ENCODE measurements around the gene WNT9B.

Gene WNT9B

GRCh38 chr17:46815474-46816353, 35.7 kb upstream of the WNT9B start:
- Histone ChIP-seq H3K27ac (ENCODE audit: low read length) (no peak overlapping the region), H3K27me3 (ENCODE audit: control insufficient read depth in 1 of 2, insufficient read depth in 2 of 2, low read length in 2 of 2) (peaks cover 51 to 59% of the 10 kb centered on the region in 2 donors), H3K9me3 (ENCODE audit: control insufficient read depth in 2 of 2, low read length in 2 of 2) (no peaks in the 10 kb centered on the region), H3K36me3 (ENCODE audit: control insufficient read depth in 2 of 2, insufficient read depth in 2 of 2, low read length in 2 of 2) (no peaks in the 10 kb centered on the region), H3K9ac (ENCODE audit: low read length in 2 of 2) (no peak overlapping the region), H3K4me3 (ENCODE audit: low read length in 2 of 2) (no peak overlapping the region), H3K4me1 (ENCODE audit: control insufficient read depth, insufficient read depth, low read length) (peaks cover 20% of the 10 kb centered on the region)

- Histone ChIP-seq H3K36me3 (ENCODE audit: control insufficient read depth in 2 of 2, insufficient read depth in 2 of 2, low read length in 2 of 2) (no peaks in the 10 kb centered on the region), H3K9me3 (ENCODE audit: control insufficient read depth in 2 of 2, low read length in 2 of 2) (peaks cover 0 to 3% of the 10 kb centered on the region in 2 donors), H3K27ac (ENCODE audit: low read length) (no peak overlapping the region), H3K4me3 (ENCODE audit: low read length in 2 of 2) (no peak overlapping the region), H3K27me3 (ENCODE audit: control insufficient read depth in 1 of 2, insufficient read depth in 2 of 2, low read length in 2 of 2) (peaks cover 66 to 72% of the 10 kb centered on the region in 2 donors), H3K4me1 (ENCODE audit: control insufficient read depth, insufficient read depth, low read length) (peaks cover 20% of the 10 kb centered on the region), H3K9ac (ENCODE audit: low read length in 2 of 2) (no peak overlapping the region)
Measured at GRCh38 chr17:46817151-46817900, 34.1 kb upstream of the WNT9B start.

- Histone ChIP-seq H3K27me3 (ENCODE audit: control insufficient read depth in 1 of 2, insufficient read depth in 2 of 2, low read length in 2 of 2) (peaks cover 70 to 75% of the 10 kb centered on the region in 2 donors), H3K9me3 (ENCODE audit: control insufficient read depth in 2 of 2, low read length in 2 of 2) (peaks cover 0 to 3% of the 10 kb centered on the region in 2 donors), H3K4me3 (ENCODE audit: low read length in 2 of 2) (no peak overlapping the region), H3K36me3 (ENCODE audit: control insufficient read depth in 2 of 2, insufficient read depth in 2 of 2, low read length in 2 of 2) (no peaks in the 10 kb centered on the region), H3K4me1 (ENCODE audit: control insufficient read depth, insufficient read depth, low read length) (peaks cover 16% of the 10 kb centered on the region), H3K9ac (ENCODE audit: low read length in 2 of 2) (no peak overlapping the region), H3K27ac (ENCODE audit: low read length) (no peak overlapping the region)
Measured at GRCh38 chr17:46817901-46818209, 33.5 kb upstream of the WNT9B start.

GRCh38 chr17:46818316-46818928, 33.0 kb upstream of the WNT9B start, which contains the start of gene WNT3:
TSS of gene WNT3 (minus strand) at chr17:46818692. CDS start at chr17:46818597, 95 bp downstream.
- Histone ChIP-seq H3K36me3 (ENCODE audit: control insufficient read depth in 2 of 2, insufficient read depth in 2 of 2, low read length in 2 of 2) (no peaks in the 10 kb centered on the region), H3K9ac (ENCODE audit: low read length in 2 of 2) (no peak within 1 kb of the TSS), H3K4me3 (ENCODE audit: low read length in 2 of 2) (peak within 1 kb of the TSS; percentile 16 to 63), H3K4me1 (ENCODE audit: control insufficient read depth, insufficient read depth, low read length) (peaks cover 16% of the 10 kb centered on the region), H3K27me3 (ENCODE audit: control insufficient read depth in 1 of 2, insufficient read depth in 2 of 2, low read length in 2 of 2) (peaks cover 70 to 73% of the 10 kb centered on the region in 2 donors), H3K9me3 (ENCODE audit: control insufficient read depth in 2 of 2, low read length in 2 of 2) (peaks cover 0 to 3% of the 10 kb centered on the region in 2 donors), H3K27ac (ENCODE audit: low read length) (no peak within 1 kb of the TSS)

- no peak overlapping the region for H3K27ac ChIP-seq (ENCODE audit: low read length)
- H3K9ac ChIP-seq (ENCODE audit: low read length in 2 of 2) = no peak overlapping the region
- peaks cover 0 to 3% of the 10 kb centered on the region in 2 donors for H3K9me3 ChIP-seq (ENCODE audit: control insufficient read depth in 2 of 2, low read length in 2 of 2)
- peaks cover 16% of the 10 kb centered on the region for H3K4me1 ChIP-seq (ENCODE audit: control insufficient read depth, insufficient read depth, low read length)
- peaks cover 70 to 72% of the 10 kb centered on the region in 2 donors for H3K27me3 ChIP-seq (ENCODE audit: control insufficient read depth in 1 of 2, insufficient read depth in 2 of 2, low read length in 2 of 2)
- no peaks in the 10 kb centered on the region for H3K36me3 ChIP-seq (ENCODE audit: control insufficient read depth in 2 of 2, insufficient read depth in 2 of 2, low read length in 2 of 2)
- peak overlapping the region; percentile 16 to 63 for H3K4me3 ChIP-seq (ENCODE audit: low read length in 2 of 2)
Measured at GRCh38 chr17:46818929-46819859, 32.2 kb upstream of the WNT9B start.

GRCh38 chr17:46819906-46820351, 31.5 kb upstream of the WNT9B start:
- no peak overlapping the region for H3K27ac ChIP-seq (ENCODE audit: low read length)

GRCh38 chr17:46820592-46821450, 30.6 kb upstream of the WNT9B start:
- H3K4me1 ChIP-seq (ENCODE audit: control insufficient read depth, insufficient read depth, low read length) = peaks cover 16% of the 10 kb centered on the region

More at GRCh38 chr17:46819906-46820351, 31.5 kb upstream of the WNT9B start:
- no peak overlapping the region for H3K9ac ChIP-seq (ENCODE audit: low read length in 2 of 2)
- peaks cover 68 to 70% of the 10 kb centered on the region in 2 donors for H3K27me3 ChIP-seq (ENCODE audit: control insufficient read depth in 1 of 2, insufficient read depth in 2 of 2, low read length in 2 of 2)
- no peaks in the 10 kb centered on the region for H3K36me3 ChIP-seq (ENCODE audit: control insufficient read depth in 2 of 2, insufficient read depth in 2 of 2, low read length in 2 of 2)
- H3K9me3 ChIP-seq (ENCODE audit: control insufficient read depth in 2 of 2, low read length in 2 of 2) = peaks cover 0 to 3% of the 10 kb centered on the region in 2 donors
- H3K4me3 ChIP-seq (ENCODE audit: low read length in 2 of 2) = no peak overlapping the region
- H3K4me1 ChIP-seq (ENCODE audit: control insufficient read depth, insufficient read depth, low read length) = peaks cover 16% of the 10 kb centered on the region

GRCh38 chr17:46821482-46822387, 29.6 kb upstream of the WNT9B start:
- Histone ChIP-seq H3K9me3 (ENCODE audit: control insufficient read depth in 2 of 2, low read length in 2 of 2) (peaks cover 0 to 3% of the 10 kb centered on the region in 2 donors), H3K4me1 (ENCODE audit: control insufficient read depth, insufficient read depth, low read length) (peaks cover 16% of the 10 kb centered on the region), H3K4me3 (ENCODE audit: low read length in 2 of 2) (no peak overlapping the region), H3K36me3 (ENCODE audit: control insufficient read depth in 2 of 2, insufficient read depth in 2 of 2, low read length in 2 of 2) (no peaks in the 10 kb centered on the region), H3K27ac (ENCODE audit: low read length) (no peak overlapping the region), H3K9ac (ENCODE audit: low read length in 2 of 2) (no peak overlapping the region), H3K27me3 (ENCODE audit: control insufficient read depth in 1 of 2, insufficient read depth in 2 of 2, low read length in 2 of 2) (peaks cover 54 to 59% of the 10 kb centered on the region in 2 donors)

More at GRCh38 chr17:46820592-46821450, 30.6 kb upstream of the WNT9B start:
- H3K9me3 ChIP-seq (ENCODE audit: control insufficient read depth in 2 of 2, low read length in 2 of 2) = peaks cover 0 to 3% of the 10 kb centered on the region in 2 donors
- H3K27me3 ChIP-seq (ENCODE audit: control insufficient read depth in 1 of 2, insufficient read depth in 2 of 2, low read length in 2 of 2) = peaks cover 59 to 65% of the 10 kb centered on the region in 2 donors
- H3K4me3 ChIP-seq (ENCODE audit: low read length in 2 of 2) = no peak overlapping the region
- no peak overlapping the region for H3K9ac ChIP-seq (ENCODE audit: low read length in 2 of 2)
- H3K27ac ChIP-seq (ENCODE audit: low read length) = no peak overlapping the region
- no peaks in the 10 kb centered on the region for H3K36me3 ChIP-seq (ENCODE audit: control insufficient read depth in 2 of 2, insufficient read depth in 2 of 2, low read length in 2 of 2)
